GM23338 (cell line): ENCODE results near the gene TRPM7. TPM values are rescaled to one million over a fixed set of nuclear protein-coding genes. Genes with fewer than 3 reads are reported as not detected.

Experiments used
- ATAC-seq: fragments of 200-7000 bp; cut with Tn5 transposase; 3 replicates; pipeline ENCODE4 v1.9.1; 2020
- DNase-seq: peaks from one replicate; pipeline ENCODE4 v3.0.0-alpha.2; 2015; ENCODE audit warnings: low spot score
- H2AFZ ChIP-seq: fragments of 200-600 bp; sonication (generic); 2 replicates; pipeline ENCODE4 v1.8.0; 2016; ENCODE audit warnings: antibody characterized with exemption, mild to moderate bottlenecking, moderate library complexity
- H3F3A ChIP-seq: fragments of 200-600 bp; sonication (generic); replicated peaks from 2 replicates; pipeline ENCODE4 v1.8.0; 2017; ENCODE audit warnings: antibody characterized with exemption, mixed run types, low read depth
- H3K27ac ChIP-seq: fragments of 200-600 bp; sonication (generic); 2 replicates; pipeline ENCODE4 v1.6.1; 2016; ENCODE audit warnings: low read depth
- H3K27me3 ChIP-seq: fragments of 200-600 bp; sonication (generic); 2 replicates; pipeline ENCODE4 v1.8.0; 2016; ENCODE audit warnings: mild to moderate bottlenecking, mixed run types, moderate library complexity; ENCODE audit not compliant: insufficient read depth
- H3K36me3 ChIP-seq: fragments of 200-600 bp; sonication (generic); 2 replicates; pipeline ENCODE4 v1.8.0; 2016; ENCODE audit warnings: mild to moderate bottlenecking; ENCODE audit not compliant: insufficient read depth
- H3K4me1 ChIP-seq: fragments of 200-600 bp; sonication (generic); 2 replicates; pipeline ENCODE4 v1.8.0; 2016; ENCODE audit warnings: mild to moderate bottlenecking, moderate library complexity; ENCODE audit not compliant: insufficient read depth
- H3K4me2 ChIP-seq: fragments of 200-600 bp; sonication (generic); 2 replicates; pipeline ENCODE4 v1.7.1; 2017; ENCODE audit warnings: mixed run types
- H3K4me3 ChIP-seq: fragments of 200-600 bp; sonication (generic); 2 replicates; pipeline ENCODE4 v1.6.1; 2016; ENCODE audit warnings: mixed run types
- H3K79me2 ChIP-seq: fragments of 200-600 bp; sonication (generic); replicated peaks from 2 replicates; pipeline ENCODE4 v1.8.0; 2017; ENCODE audit warnings: mild to moderate bottlenecking; ENCODE audit not compliant: insufficient read depth
- H3K9me2 ChIP-seq: fragments of 200-600 bp; sonication (generic); 2 replicates; pipeline ENCODE4 v1.8.0; 2017; ENCODE audit not compliant: insufficient read depth
- H4K20me1 ChIP-seq: fragments of 200-600 bp; sonication (generic); replicated peaks from 2 replicates; pipeline ENCODE4 v1.8.0; 2017; ENCODE audit warnings: mild to moderate bottlenecking; ENCODE audit not compliant: insufficient read depth
- H3K27ac Mint-ChIP-seq: 2 replicates; pipeline ENCODE4 v1.8.0; 2020; ENCODE audit warnings: inconsistent platforms, mild to moderate bottlenecking, moderate library complexity, mixed read lengths
- H3K27me3 Mint-ChIP-seq: 3 replicates; pipeline ENCODE4 v1.8.0; 2022; ENCODE audit warnings: low read depth, mild to moderate bottlenecking, moderate library complexity, mixed read lengths, inconsistent platforms; ENCODE audit not compliant: insufficient read depth, poor library complexity
- H3K36me3 Mint-ChIP-seq: 3 replicates; pipeline ENCODE4 v1.8.0; 2021; ENCODE audit warnings: low read depth, mild to moderate bottlenecking, inconsistent platforms, moderate library complexity, mixed read lengths
- H3K4me1 Mint-ChIP-seq: 3 replicates; pipeline ENCODE4 v1.8.0; 2020; ENCODE audit warnings: mild to moderate bottlenecking, inconsistent platforms, mixed read lengths
- H3K4me3 Mint-ChIP-seq: 3 replicates; pipeline ENCODE4 v1.8.0; 2021; ENCODE audit warnings: moderate library complexity, mild to moderate bottlenecking, inconsistent platforms, mixed read lengths
- H3K9me3 Mint-ChIP-seq: 3 replicates; pipeline ENCODE4 v1.8.0; 2020; ENCODE audit warnings: moderate library complexity, mild to moderate bottlenecking, inconsistent platforms, mixed read lengths
- CREB1 ChIP-seq: fragments of 250-450 bp; sonication (Bioruptor Pico); IDR thresholded peaks from 2 replicates; pipeline ENCODE4 v1.5.0; 2020; ENCODE audit warnings: low read depth, mild to moderate bottlenecking, moderate library complexity
- CTCF ChIP-seq, 2 experiments: fragments of 200-600 bp in 1 of 2; sonication (generic) in 1 of 2; conservative IDR thresholded peaks; 2 replicates each; pipeline versions ENCODE4 v1.5.1 to v1.6.1; 2016 to 2017; ENCODE audit warnings: antibody characterized with exemption in 2 of 2, low read depth in 2 of 2, mild to moderate bottlenecking in 2 of 2, moderate library complexity in 1 of 2
- ETS1 ChIP-seq: IDR thresholded peaks from 2 replicates; pipeline ENCODE4 v1.6.1; 2016; ENCODE audit warnings: antibody characterized with exemption
- EZH2 ChIP-seq: fragments of 200-600 bp; sonication (generic); IDR thresholded peaks from one replicate; pipeline ENCODE4 v1.8.0; 2017; ENCODE audit warnings: antibody characterized with exemption, mild to moderate bottlenecking, low read depth; ENCODE audit not compliant: unreplicated experiment
- EZH2phosphoT487 ChIP-seq: fragments of 200-600 bp; sonication (generic); IDR thresholded peaks from one replicate; pipeline ENCODE4 v1.8.1; 2018; ENCODE audit warnings: antibody characterized with exemption; ENCODE audit not compliant: unreplicated experiment
- JUNB ChIP-seq: IDR thresholded peaks from one replicate; pipeline ENCODE4 v1.6.1; 2016; ENCODE audit warnings: antibody characterized with exemption; ENCODE audit not compliant: unreplicated experiment
- NANOG ChIP-seq: IDR thresholded peaks from 2 replicates; pipeline ENCODE4 v1.6.1; 2016; ENCODE audit warnings: antibody characterized with exemption, borderline replicate concordance
- POLR2AphosphoS5 ChIP-seq: IDR thresholded peaks from 2 replicates; pipeline ENCODE4 v1.6.1; 2016; ENCODE audit warnings: antibody characterized with exemption, low read depth
- REST ChIP-seq: IDR thresholded peaks from one replicate; pipeline ENCODE4 v1.6.1; 2018; ENCODE audit warnings: antibody characterized with exemption; ENCODE audit not compliant: unreplicated experiment
- STAT1 ChIP-seq: IDR thresholded peaks from one replicate; pipeline ENCODE4 v1.6.1; 2016; ENCODE audit warnings: antibody characterized with exemption; ENCODE audit not compliant: unreplicated experiment
- ZNF114 ChIP-seq: fragments of 250-450 bp; sonication (Bioruptor Pico); IDR thresholded peaks from 2 replicates; pipeline ENCODE4 v1.5.0; 2020; ENCODE audit warnings: mild to moderate bottlenecking, moderate library complexity
- ZNF331 ChIP-seq: fragments of 250-450 bp; sonication (Bioruptor Pico); IDR thresholded peaks from 2 replicates; pipeline ENCODE4 v1.5.0; 2020; ENCODE audit warnings: low read depth, mild to moderate bottlenecking, moderate library complexity
- ZNF462 ChIP-seq: fragments of 250-450 bp; sonication (Bioruptor Pico); IDR thresholded peaks from 2 replicates; pipeline ENCODE4 v1.5.0; 2020; ENCODE audit warnings: mild to moderate bottlenecking, moderate library complexity
- polyA plus RNA-seq: library from polyadenylated mRNA; unstranded; fragments of >200 nt; fragmentation: Nextera tagmentation; extraction: Ambion mirVana; gene quantifications from 2 replicates; pipeline ENCODE4 v1.2.1, GENCODE V29; 2016
- total RNA-seq: library from RNA; depleted of rRNA; stranded (reverse); fragments of >200 nt; shearing (Covaris generic); gene quantifications from 2 replicates; pipeline ENCODE4 v1.2.3, GENCODE V29; 2014

TRPM7 gene
- total and polyA plus RNA-seq, 2 experiments from 2014 or later: 8.3 to 41.0 TPM

- no peak for TF ChIP-seq CTCF (conservative IDR thresholded peaks at IDR 0.05; ENCODE audit: low read depth in 2 of 2)
- no peak for TF ChIP-seq CREB1 (CRISPR knock-in tag)
- no peak for TF ChIP-seq EZH2
- TF ChIP-seq ZNF331: no peak
- no peak for TF ChIP-seq REST
- TF ChIP-seq ETS1: no peak
- TF ChIP-seq POLR2AphosphoS5: no peak
- no peak for TF ChIP-seq ZNF114
- no peak for TF ChIP-seq JUNB
- TF ChIP-seq STAT1: no peak
- no peak for TF ChIP-seq EZH2phosphoT487
- TF ChIP-seq ZNF462: no peak
- no peak for TF ChIP-seq NANOG
- Mint-ChIP-seq H3K27me3 (peaks cover 5% of the 10 kb centered on the region), H3K4me1 (no peaks in the 10 kb centered on the region), H3K27ac (no peak overlapping the region), H3K36me3 (peaks cover 6% of the 10 kb centered on the region; the same call in 1 of the 3 replicates), H3K4me3 (no peak overlapping the region), H3K9me3 (no peaks in the 10 kb centered on the region)
- ATAC-seq (no peak), DNase-seq (no peak)
- H2AFZ ChIP-seq: no peak overlapping the region
- no peak overlapping the region for H3K27ac ChIP-seq
- H3K36me3 ChIP-seq: peaks cover 7% of the 10 kb centered on the region
- H3K9me2 ChIP-seq: no peaks in the 10 kb centered on the region
- no peak overlapping the region for H3K4me3 ChIP-seq
- H3K79me2 ChIP-seq: no peaks in the 10 kb centered on the region
- no peaks in the 10 kb centered on the region for H3K27me3 ChIP-seq
- no peaks in the 10 kb centered on the region for H4K20me1 ChIP-seq
- H3F3A ChIP-seq: no peaks in the 10 kb centered on the region
- no peaks in the 10 kb centered on the region for H3K4me1 ChIP-seq
- H3K4me2 ChIP-seq: no peak overlapping the region
These were observed 128.6 kb downstream of the TRPM7 start for GRCh38 chr15:50558012-50558411.
